Gastroesophageal sphincter (tissue), 3 donors: ENCODE results near the gene CORO2B.

Source experiments
- CTCF ChIP-seq, 4 experiments: fragments of 200-600 bp in 2 of 4; fragments of 450-650 bp in 2 of 4; sonication (generic) in 1 of 4; IDR thresholded peaks; one replicate each; pipeline ENCODE4 v1.5.1; 2017 to 2019; ENCODE audit warnings: antibody characterized with exemption in 4 of 4, mild to moderate bottlenecking in 2 of 4, moderate library complexity in 2 of 4
- EP300 ChIP-seq: sonication (generic); formaldehyde crosslinking; IDR thresholded peaks from one replicate; pipeline ENCODE4 v1.6.1; 2017; ENCODE audit warnings: antibody characterized with exemption, mild to moderate bottlenecking
- POLR2A ChIP-seq, 2 donors: fragments of 450-650 bp; IDR thresholded peaks; one replicate each; pipeline ENCODE4 v1.6.1; 2017; ENCODE audit warnings: antibody characterized with exemption in 2 of 2, mild to moderate bottlenecking in 2 of 2, moderate library complexity in 1 of 2
- POLR2AphosphoS5 ChIP-seq: sonication (generic); formaldehyde crosslinking; IDR thresholded peaks from one replicate; pipeline ENCODE4 v1.6.1; 2017; ENCODE audit warnings: antibody characterized with exemption

- TF ChIP-seq POLR2A (IDR thresholded peaks at IDR 0.05) (no peak), CTCF (IDR thresholded peaks at IDR 0.05) (no peak), EP300 (no peak), POLR2AphosphoS5 (no peak)
Measured at GRCh38 chr15:68582864-68583263, 4.1 kb downstream of the CORO2B start.
